Measurements from ENCODE around the gene ANGPTL7.
"Not testable (repeated sequence)": the region's sequence is repeated elsewhere in the genome, so short reads cannot be mapped to it uniquely, and the experiment has no call there.

ANGPTL7 gene

GRCh38 chr1:11188858-11189451 lies at the start of gene ANGPTL7:
TSS of gene ANGPTL7 (plus strand) at chr1:11189355. CDS start at chr1:11189580, 225 bp downstream.
- no peak for DNase-seq (ENCODE audit: low spot score)

- DNase-seq (ENCODE audit: low spot score), result no peak
These were observed 46.4 kb upstream of the ANGPTL7 start for GRCh38 chr1:11142618-11143391.

- DNase-seq (ENCODE audit: low spot score), result no peak
These were observed 45.8 kb upstream of the ANGPTL7 start for GRCh38 chr1:11143401-11143800.

GRCh38 chr1:11143907-11144306 lies 45.2 kb upstream of the ANGPTL7 start:
- DNase-seq (ENCODE audit: low spot score), result peak; percentile 13

GRCh38 chr1:11144570-11145256 lies 44.4 kb upstream of the ANGPTL7 start:
- no peak for DNase-seq (ENCODE audit: low spot score)

GRCh38 chr1:11145741-11146140 lies 43.4 kb upstream of the ANGPTL7 start:
- DNase-seq (ENCODE audit: low spot score), result no peak

GRCh38 chr1:11147197-11147770 lies 41.9 kb upstream of the ANGPTL7 start:
- DNase-seq (ENCODE audit: low spot score), result no peak

- DNase-seq (ENCODE audit: low spot score), result no peak
These were observed 38.8 kb upstream of the ANGPTL7 start for GRCh38 chr1:11150326-11150725.

- DNase-seq (ENCODE audit: low spot score), result no peak
These were observed 38.0 kb upstream of the ANGPTL7 start for GRCh38 chr1:11151114-11151513.

GRCh38 chr1:11151826-11152612 lies 37.1 kb upstream of the ANGPTL7 start:
- no peak for DNase-seq (ENCODE audit: low spot score)

GRCh38 chr1:11152755-11153154 lies 36.4 kb upstream of the ANGPTL7 start:
- no peak for DNase-seq (ENCODE audit: low spot score)

- DNase-seq (ENCODE audit: low spot score), result no peak
These were observed 36.0 kb upstream of the ANGPTL7 start for GRCh38 chr1:11153184-11153583.

- DNase-seq (ENCODE audit: low spot score), result no peak
These were observed 32.7 kb upstream of the ANGPTL7 start for GRCh38 chr1:11156441-11156840.

- peak; percentile 9 for DNase-seq (ENCODE audit: low spot score)
These were observed 32.2 kb upstream of the ANGPTL7 start for GRCh38 chr1:11156963-11157362.

- DNase-seq (ENCODE audit: low spot score), result no peak
These were observed 31.8 kb upstream of the ANGPTL7 start for GRCh38 chr1:11157394-11157793.

GRCh38 chr1:11157867-11158266 lies 31.3 kb upstream of the ANGPTL7 start:
- no peak for DNase-seq (ENCODE audit: low spot score)

- no peak for DNase-seq (ENCODE audit: low spot score)
These were observed 30.9 kb upstream of the ANGPTL7 start for GRCh38 chr1:11158291-11158690.

GRCh38 chr1:11158720-11159321 lies 30.3 kb upstream of the ANGPTL7 start:
- no peak for DNase-seq (ENCODE audit: low spot score)

GRCh38 chr1:11162752-11163151 lies 26.4 kb upstream of the ANGPTL7 start:
- not testable (repeated sequence) for DNase-seq (ENCODE audit: low spot score)

- DNase-seq (ENCODE audit: low spot score), result not testable (repeated sequence)
These were observed 22.4 kb upstream of the ANGPTL7 start for GRCh38 chr1:11166744-11167143.

- DNase-seq (ENCODE audit: low spot score), result no peak
These were observed 20.4 kb upstream of the ANGPTL7 start for GRCh38 chr1:11168731-11169130.

GRCh38 chr1:11169202-11169601 lies 20.0 kb upstream of the ANGPTL7 start:
- DNase-seq (ENCODE audit: low spot score), result no peak

Data from activated CD4-positive, alpha-beta T cell treated with anti-CD3 and anti-CD28 coated beads, Interleukin-2, Interleukin-4, amounts not matched to agents 100 ng/mL and 50 ng/mL, durations not matched to agents 16 hours and 8 hours (primary cell).